Nephron (organoid): ENCODE data around the gene SEMA4C.

Experiments used
- H3K27ac Mint-ChIP-seq, 3 experiments: 2 replicates each; pipeline ENCODE4 v1.8.0; 2020; ENCODE audit warnings: mixed read lengths in 3 of 3, mild to moderate bottlenecking in 2 of 3, moderate library complexity in 1 of 3
- H3K27me3 Mint-ChIP-seq: 2 replicates; pipeline ENCODE4 v1.8.0; 2021; ENCODE audit warnings: low read depth, mild to moderate bottlenecking, moderate library complexity, mixed read lengths
- H3K36me3 Mint-ChIP-seq: 2 replicates; pipeline ENCODE4 v1.8.0; 2020; ENCODE audit warnings: low read depth, mixed read lengths
- H3K4me1 Mint-ChIP-seq: 2 replicates; pipeline ENCODE4 v1.8.0; 2020; ENCODE audit warnings: mixed read lengths
- H3K4me3 Mint-ChIP-seq, 3 experiments: 2 replicates each; pipeline ENCODE4 v1.8.0; 2020; ENCODE audit warnings: mild to moderate bottlenecking in 3 of 3, mixed read lengths in 3 of 3, moderate library complexity in 2 of 3
- H3K9me3 Mint-ChIP-seq: 2 replicates; pipeline ENCODE4 v1.8.0; 2020; ENCODE audit warnings: mixed read lengths
- TF ChIP-seq, protein P1 (sequence below), 3 experiments: fragments of 200-600 bp; sonication (generic); IDR thresholded peaks; one replicate each; pipeline ENCODE4 v1.5.0; 2021; ENCODE audit warnings: antibody characterized with exemption in 3 of 3; ENCODE audit not compliant: unreplicated experiment in 3 of 3

SEMA4C gene

GRCh38 chr2:96811917-96812316 is 58.0 kb downstream of the SEMA4C start:
- Mint-ChIP-seq H3K27ac (no peak overlapping the region), H3K4me3 (peak overlapping the region in 1 of 3 experiments; percentile 15), H3K9me3 (no peaks in the 10 kb centered on the region), H3K4me1 (peaks cover 26% of the 10 kb centered on the region), H3K36me3 (peaks cover 12% of the 10 kb centered on the region), H3K27me3 (no peaks in the 10 kb centered on the region)
- TF ChIP-seq, protein P1, sequence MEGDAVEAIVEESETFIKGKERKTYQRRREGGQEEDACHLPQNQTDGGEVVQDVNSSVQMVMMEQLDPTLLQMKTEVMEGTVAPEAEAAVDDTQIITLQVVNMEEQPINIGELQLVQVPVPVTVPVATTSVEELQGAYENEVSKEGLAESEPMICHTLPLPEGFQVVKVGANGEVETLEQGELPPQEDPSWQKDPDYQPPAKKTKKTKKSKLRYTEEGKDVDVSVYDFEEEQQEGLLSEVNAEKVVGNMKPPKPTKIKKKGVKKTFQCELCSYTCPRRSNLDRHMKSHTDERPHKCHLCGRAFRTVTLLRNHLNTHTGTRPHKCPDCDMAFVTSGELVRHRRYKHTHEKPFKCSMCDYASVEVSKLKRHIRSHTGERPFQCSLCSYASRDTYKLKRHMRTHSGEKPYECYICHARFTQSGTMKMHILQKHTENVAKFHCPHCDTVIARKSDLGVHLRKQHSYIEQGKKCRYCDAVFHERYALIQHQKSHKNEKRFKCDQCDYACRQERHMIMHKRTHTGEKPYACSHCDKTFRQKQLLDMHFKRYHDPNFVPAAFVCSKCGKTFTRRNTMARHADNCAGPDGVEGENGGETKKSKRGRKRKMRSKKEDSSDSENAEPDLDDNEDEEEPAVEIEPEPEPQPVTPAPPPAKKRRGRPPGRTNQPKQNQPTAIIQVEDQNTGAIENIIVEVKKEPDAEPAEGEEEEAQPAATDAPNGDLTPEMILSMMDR (IDR thresholded peaks at IDR 0.05; ENCODE audit: unreplicated experiment in 3 of 3): no peak

- H3K4me1 Mint-ChIP-seq: peaks cover 31% of the 10 kb centered on the region
Observed at GRCh38 chr2:96810783-96811192, 59.1 kb downstream of the SEMA4C start.

DNA sequence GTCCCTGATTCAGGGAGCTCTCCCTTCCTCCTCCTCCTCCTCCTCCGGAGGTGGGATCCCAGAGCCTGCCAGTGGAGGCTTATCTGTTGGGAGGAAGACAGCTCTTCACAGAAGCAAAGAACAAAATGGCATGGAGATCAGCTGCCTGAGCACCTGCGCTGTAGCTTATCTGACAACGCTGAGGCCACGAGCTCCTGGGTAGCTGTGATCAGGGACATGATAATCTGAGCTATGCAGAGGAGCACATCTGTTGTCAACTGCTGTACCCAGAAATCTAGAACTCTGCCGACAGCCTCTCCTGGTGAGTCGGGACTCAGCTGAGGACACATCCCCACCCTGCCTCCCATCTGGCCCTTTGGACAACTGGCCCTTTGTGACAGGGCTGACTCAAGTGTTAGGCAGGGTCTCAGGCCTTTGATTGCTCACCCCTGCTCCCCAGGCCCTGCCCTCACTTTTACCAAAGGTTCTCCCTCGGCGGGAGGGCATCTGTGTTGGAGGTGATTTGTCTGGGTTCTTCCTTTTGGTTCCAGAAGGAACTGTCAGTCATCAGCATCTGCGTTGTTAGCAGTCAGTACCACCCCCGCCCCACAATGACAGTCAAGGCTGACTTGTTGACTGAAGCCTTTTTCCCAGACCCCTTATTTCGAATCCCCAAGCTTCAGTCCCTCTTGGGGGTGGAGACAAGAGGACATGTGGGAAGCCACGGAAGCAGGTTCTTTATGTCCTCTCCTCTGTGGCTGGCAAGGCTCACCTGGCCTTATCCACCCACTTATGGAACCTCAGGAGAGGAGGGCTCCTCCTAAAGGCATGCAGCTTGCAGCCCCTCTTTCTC is 59.7 kb downstream of the SEMA4C start:
- peaks cover 26% of the 10 kb centered on the region for H3K4me1 Mint-ChIP-seq
- peaks cover 19% of the 10 kb centered on the region for H3K36me3 Mint-ChIP-seq
- no peaks in the 10 kb centered on the region for H3K27me3 Mint-ChIP-seq
- TF ChIP-seq, protein P1 (IDR thresholded peaks at IDR 0.05; ENCODE audit: unreplicated experiment in 3 of 3): no peak
- H3K27ac Mint-ChIP-seq: no peak overlapping the region
- H3K9me3 Mint-ChIP-seq: no peaks in the 10 kb centered on the region
- no peak overlapping the region for H3K4me3 Mint-ChIP-seq

More at GRCh38 chr2:96810783-96811192, 59.1 kb downstream of the SEMA4C start:
- H3K27ac Mint-ChIP-seq: no peak overlapping the region
- H3K36me3 Mint-ChIP-seq: peaks cover 19% of the 10 kb centered on the region
- no peaks in the 10 kb centered on the region for H3K27me3 Mint-ChIP-seq
- H3K9me3 Mint-ChIP-seq: no peaks in the 10 kb centered on the region
- no peak overlapping the region for H3K4me3 Mint-ChIP-seq
- TF ChIP-seq, protein P1 (IDR thresholded peaks at IDR 0.05; ENCODE audit: unreplicated experiment in 3 of 3): no peak
